Measurements from ENCODE around the gene LPIN2.

GRCh38 chr18:2965797-2966196 lies 47.1 kb downstream of the LPIN2 start:
- no peak for TF ChIP-seq CTCF (IDR thresholded peaks at IDR 0.05; ENCODE audit: insufficient read depth, low read length, poor library complexity, severe bottlenecking)
- TF ChIP-seq EZH2phosphoT487 (conservative IDR thresholded peaks at IDR 0.05; ENCODE audit: low read length), result no peak

Data from SU-DHL-6 (cell line).